Activated B cell treated with CpG ODN at 0.5 μM for 24 hours (primary cell): ENCODE data around the gene NTN3. TPM values are rescaled to one million over a fixed set of nuclear protein-coding genes. Genes with fewer than 3 reads are reported as not detected.

Source experiments
- ATAC-seq: fragments of 200-7000 bp; cut with Tn5 transposase; one replicate; pipeline ENCODE4 v1.10.0; 2021; ENCODE audit warnings: low read depth, mild to moderate bottlenecking, moderate library complexity
- CTCF ChIA-PET: fragments of 350-600 bp; sonication (Branson Sonifier 250); formaldehyde crosslinking; loops from one replicate; lab custom pipeline; 2021; ENCODE audit warnings: antibody characterized with exemption; lab: Charles Lee
- POLR2A ChIA-PET: fragments of 350-600 bp; sonication (Branson Sonifier 250); formaldehyde crosslinking; loops from one replicate; lab custom pipeline; 2021; ENCODE audit warnings: antibody characterized with exemption; lab: Charles Lee
- DNase-seq: peaks from one replicate; pipeline ENCODE4 v3.0.0; 2022
- H3K27ac Mint-ChIP-seq: one replicate; pipeline ENCODE4 v1.8.0; 2020; ENCODE audit warnings: mixed read lengths
- H3K27me3 Mint-ChIP-seq: one replicate; pipeline ENCODE4 v1.8.0; 2021; ENCODE audit warnings: mixed read lengths
- H3K36me3 Mint-ChIP-seq: one replicate; pipeline ENCODE4 v1.8.0; 2021; ENCODE audit warnings: low read depth, mixed read lengths
- H3K4me1 Mint-ChIP-seq: one replicate; pipeline ENCODE4 v1.8.0; 2021; ENCODE audit warnings: mixed read lengths
- H3K4me3 Mint-ChIP-seq: one replicate; pipeline ENCODE4 v1.8.0; 2020; ENCODE audit warnings: mild to moderate bottlenecking, mixed read lengths
- H3K9me3 Mint-ChIP-seq: one replicate; pipeline ENCODE4 v1.8.0; 2020; ENCODE audit warnings: mixed read lengths
- CTCF ChIP-seq: fragments of 200-600 bp; IDR thresholded peaks from one replicate; pipeline ENCODE4 v1.8.0; 2022; ENCODE audit warnings: antibody characterized with exemption, mild to moderate bottlenecking
- intact Hi-C: fragments of 100-400 bp; cut with micrococcal nuclease; formaldehyde crosslinking; loops from one replicate; pipeline ENCODE4 v1.15.1; 2024
- total RNA-seq: library from RNA; stranded (reverse); gene quantifications from 2 replicates; pipeline ENCODE4 v1.2.3, GENCODE V29; 2022

NTN3 gene
- total RNA-seq, 1 donor from 2014 or later: not detected

- H3K27me3 Mint-ChIP-seq: no peaks in the 10 kb centered on the region
- H3K4me1 Mint-ChIP-seq: peaks cover 18% of the 10 kb centered on the region
- ChIA-PET CTCF (no interaction called here), POLR2A (interaction anchor here (1.1 kb wide), 1 partner anchor 11 kb away, joined by 6 read pairs; the partner anchor contains the start of gene NTN3)
- intact Hi-C loops: no loop called here
- H3K9me3 Mint-ChIP-seq: no peaks in the 10 kb centered on the region
- TF ChIP-seq CTCF: no peak
- no peak overlapping the region for H3K27ac Mint-ChIP-seq
- no peaks in the 10 kb centered on the region for H3K36me3 Mint-ChIP-seq
- ATAC-seq (no peak), DNase-seq (no peak)
- H3K4me3 Mint-ChIP-seq: no peak overlapping the region
These were observed 11.2 kb downstream of the NTN3 start for GRCh38 chr16:2482249-2482648.

- ChIA-PET POLR2A (interaction anchor here (0.6 to 1.2 kb wide), 3 partner anchors 11 to 327 kb away, joined by 3 to 6 read pairs (median 6); partner anchors contain the start of genes NTN3 and TRAF7), CTCF (interaction anchor here (1.2 kb wide), 1 partner anchor 231 kb away, joined by 3 read pairs; the partner anchor contains the start of gene ECI1)
- Mint-ChIP-seq H3K4me1 (peaks cover 23% of the 10 kb centered on the region), H3K27ac (no peak overlapping the region), H3K27me3 (no peaks in the 10 kb centered on the region), H3K36me3 (no peaks in the 10 kb centered on the region), H3K4me3 (no peak overlapping the region), H3K9me3 (no peaks in the 10 kb centered on the region)
- intact Hi-C loops: no loop called here
- TF ChIP-seq CTCF: no peak
- ATAC-seq (no peak), DNase-seq (no peak)
These were observed 11.8 kb downstream of the NTN3 start for GRCh38 chr16:2482708-2483534.

GRCh38 chr16:2483939-2484897 lies 13.1 kb downstream of the NTN3 start:
- H3K27ac Mint-ChIP-seq: no peak overlapping the region
- POLR2A ChIA-PET: interaction anchor here (0.8 to 2.6 kb wide), 3 partner anchors 16 to 329 kb away, joined by 3 to 6 read pairs (median 3); partner anchors contain the start of genes CEMP1 and TRAF7
- no peak for DNase-seq
- peaks cover 26% of the 10 kb centered on the region for H3K4me1 Mint-ChIP-seq
- H3K36me3 Mint-ChIP-seq: no peaks in the 10 kb centered on the region
- H3K4me3 Mint-ChIP-seq: no peak overlapping the region
- intact Hi-C loops: no loop called here
- H3K9me3 Mint-ChIP-seq: no peaks in the 10 kb centered on the region
- no peak for TF ChIP-seq CTCF
- ATAC-seq: no peak
- CTCF ChIA-PET: interaction anchor here (1.2 kb wide), 1 partner anchor 233 kb away, joined by 3 read pairs; the partner anchor contains the start of gene ECI1
- no peaks in the 10 kb centered on the region for H3K27me3 Mint-ChIP-seq

GRCh38 chr16:2484898-2485508 lies 13.9 kb downstream of the NTN3 start:
- no peak for TF ChIP-seq CTCF
- DNase-seq (no peak), ATAC-seq (no peak)
- Mint-ChIP-seq H3K27me3 (no peaks in the 10 kb centered on the region), H3K9me3 (no peaks in the 10 kb centered on the region), H3K27ac (no peak overlapping the region), H3K36me3 (no peaks in the 10 kb centered on the region), H3K4me3 (no peak overlapping the region), H3K4me1 (peaks cover 26% of the 10 kb centered on the region)
- CTCF ChIA-PET: interaction anchor here (1.1 to 3.1 kb wide), 2 partner anchors 16 to 55 kb away, joined by 3 to 21 read pairs; partner anchors contain the start of gene CCNF
- intact Hi-C loops: loop anchor here (5.0 kb wide), 1 partner anchor 233 kb away; the partner anchor contains the start of gene ECI1
- POLR2A ChIA-PET: interaction anchor here (0.6 to 2.6 kb wide), 4 partner anchors 17 to 498 kb away, joined by 4 to 11 read pairs (median 8); partner anchors contain the start of genes CCNF and TRAF7
